Stimulated activated CD8-positive, alpha-beta memory T cell treated with anti-CD3 and anti-CD28 coated beads, Interleukin-2, amount 100 ng/mL, for 1 hour (primary cell): Measurements from ENCODE around the gene RHEB.

Experiments
- DNase-seq, 2 donors: peaks; one replicate each; pipeline ENCODE4 v3.0.0-alpha.2; 2020; ENCODE audit warnings: low read depth in 2 of 2

The RHEB gene

DNA sequence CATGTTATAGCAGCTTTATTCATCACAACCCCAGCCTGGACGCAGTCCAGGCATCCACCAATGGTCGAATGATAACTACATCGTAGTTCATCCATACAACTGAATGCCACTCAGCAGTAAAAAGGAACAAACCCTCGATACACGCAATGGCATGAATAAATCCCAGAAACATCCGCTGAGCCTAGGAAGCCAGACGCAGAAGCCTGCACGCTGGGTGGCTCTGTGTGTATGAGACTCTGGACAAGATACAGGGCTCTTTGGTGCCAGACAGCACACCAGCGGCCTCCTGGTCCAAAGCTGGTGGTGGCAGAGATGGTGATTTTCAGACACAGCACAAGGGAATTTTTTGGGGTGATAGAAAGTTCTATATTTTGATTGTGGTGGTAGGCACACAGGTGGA, 69.7 kb downstream of the RHEB start:
- no peak for DNase-seq

DNA sequence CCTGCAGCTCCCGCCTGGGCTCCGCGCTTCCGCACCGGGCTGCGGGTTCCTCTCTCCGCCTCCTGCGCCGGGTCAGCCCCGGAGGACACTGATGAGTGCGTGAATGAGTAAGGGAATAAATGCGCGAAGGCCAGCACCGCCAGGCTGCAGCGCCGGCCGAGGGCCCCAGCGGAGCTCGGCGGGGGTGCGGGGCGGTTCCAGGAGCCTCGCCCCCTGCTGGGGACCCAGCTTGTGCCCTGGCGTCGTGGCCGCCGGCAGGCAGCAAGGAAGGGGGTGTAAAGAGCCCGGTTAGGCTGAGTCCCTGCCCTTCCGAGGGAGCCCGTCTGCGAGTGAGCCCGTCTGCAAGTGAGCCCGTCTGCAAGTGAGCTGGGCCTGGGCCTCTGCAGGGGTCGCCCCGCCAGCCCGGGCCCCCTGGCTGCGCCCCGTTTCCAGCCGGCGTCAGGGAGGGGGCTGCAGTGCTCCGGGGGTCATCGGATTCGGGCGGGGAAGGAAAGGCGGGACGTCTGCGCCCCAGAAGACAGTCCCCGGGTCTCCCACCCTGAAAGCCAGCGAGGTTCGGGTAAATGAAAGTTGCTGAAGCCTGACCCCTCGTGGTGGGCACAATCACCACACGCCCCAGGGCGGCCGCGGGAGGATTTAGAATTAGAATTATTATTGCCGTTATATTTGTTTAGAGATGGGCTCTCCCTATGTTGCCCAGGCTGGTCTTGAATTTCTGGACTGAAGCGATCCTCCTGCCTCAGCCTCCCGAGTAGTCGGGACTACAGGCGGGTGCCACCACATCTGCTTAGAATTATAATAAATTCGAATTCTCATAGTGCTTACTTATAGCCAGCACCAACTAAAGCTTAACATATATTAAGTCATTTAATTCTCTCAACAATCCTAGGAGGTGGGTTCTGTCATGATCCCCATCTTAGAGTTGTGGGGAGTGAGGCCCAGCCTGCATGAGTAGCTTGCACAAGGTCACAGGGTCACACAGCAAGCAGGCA, 71.1 kb downstream of the RHEB start:
- peak; percentile 62 to 69 for DNase-seq

DNA sequence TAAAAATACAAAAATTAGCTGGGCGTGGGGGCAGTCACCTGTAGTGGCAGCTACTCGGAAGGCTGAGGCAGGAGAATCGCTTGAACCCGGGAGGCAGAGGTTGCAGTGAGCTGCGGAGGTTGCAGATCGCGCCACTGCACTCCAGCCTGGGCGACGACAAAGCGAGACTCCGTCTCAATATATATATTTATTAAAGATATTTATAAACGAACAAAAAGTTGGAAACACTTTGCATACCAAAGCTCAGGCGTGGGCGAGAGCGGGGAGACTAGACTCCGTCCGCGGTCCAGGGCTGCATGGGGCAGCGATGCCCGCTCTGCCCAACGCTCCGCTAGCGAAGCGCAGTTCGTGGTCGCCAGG, 71.8 kb downstream of the RHEB start:
- DNase-seq: no peak

DNA sequence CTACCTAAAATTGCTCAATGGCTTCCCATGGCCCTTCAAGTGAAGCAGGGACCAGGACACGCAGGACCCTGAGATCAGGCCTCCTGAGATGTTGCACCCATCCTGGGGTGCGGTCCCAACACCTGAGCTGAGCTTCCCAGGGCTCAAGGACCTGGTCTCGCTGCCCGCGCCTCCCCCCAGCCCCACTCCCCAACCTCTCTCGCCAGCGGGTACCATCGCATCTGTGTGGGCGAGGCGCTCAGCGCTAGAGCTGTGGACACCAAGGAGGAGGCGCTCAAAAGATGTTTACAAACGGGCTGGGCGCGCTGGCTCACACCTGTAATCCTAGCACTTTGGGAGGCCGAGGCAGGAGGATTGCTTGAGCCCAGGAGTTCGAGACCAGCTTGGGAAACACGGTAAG, 72.4 kb downstream of the RHEB start:
- DNase-seq: no peak

DNA sequence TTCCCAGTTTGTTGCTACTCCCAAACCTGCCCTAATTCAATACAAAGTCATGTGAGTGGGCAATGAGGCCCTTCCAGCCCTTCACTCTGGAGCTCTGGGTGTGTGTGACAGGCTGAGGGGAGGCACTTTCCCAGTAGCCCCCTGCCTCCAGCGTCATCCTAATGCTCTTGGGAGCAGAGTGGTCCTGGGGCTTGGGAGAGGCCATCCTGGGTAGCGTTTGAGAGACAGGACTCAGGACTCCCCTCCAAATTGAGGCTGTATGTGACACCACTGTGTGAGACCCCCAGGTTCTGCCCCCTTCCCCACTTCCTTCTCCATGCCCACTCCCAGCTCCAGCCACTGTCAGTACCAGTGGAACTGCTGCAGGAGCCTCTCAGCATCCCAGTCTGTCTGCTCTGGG, 73.3 kb downstream of the RHEB start:
- no peak for DNase-seq

DNA sequence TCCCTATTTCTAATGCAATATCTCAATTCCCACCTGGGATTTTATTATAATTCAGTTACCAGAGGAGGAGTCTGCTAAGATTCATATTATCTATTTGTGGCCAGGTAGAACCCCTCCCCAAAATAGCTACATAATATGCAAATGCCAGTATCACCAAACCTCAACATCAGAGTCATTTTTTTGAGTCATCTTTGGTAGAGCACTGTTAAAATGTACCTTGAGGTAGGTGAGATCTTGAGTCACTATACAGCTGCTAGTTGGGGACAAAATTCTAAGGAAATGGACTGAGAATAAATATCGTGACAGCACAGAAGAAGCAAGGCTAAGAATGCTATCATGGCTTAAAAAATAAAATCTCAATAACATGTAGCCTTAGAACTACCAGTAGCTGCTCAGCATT, 75.1 kb downstream of the RHEB start:
- no peak for DNase-seq

DNA sequence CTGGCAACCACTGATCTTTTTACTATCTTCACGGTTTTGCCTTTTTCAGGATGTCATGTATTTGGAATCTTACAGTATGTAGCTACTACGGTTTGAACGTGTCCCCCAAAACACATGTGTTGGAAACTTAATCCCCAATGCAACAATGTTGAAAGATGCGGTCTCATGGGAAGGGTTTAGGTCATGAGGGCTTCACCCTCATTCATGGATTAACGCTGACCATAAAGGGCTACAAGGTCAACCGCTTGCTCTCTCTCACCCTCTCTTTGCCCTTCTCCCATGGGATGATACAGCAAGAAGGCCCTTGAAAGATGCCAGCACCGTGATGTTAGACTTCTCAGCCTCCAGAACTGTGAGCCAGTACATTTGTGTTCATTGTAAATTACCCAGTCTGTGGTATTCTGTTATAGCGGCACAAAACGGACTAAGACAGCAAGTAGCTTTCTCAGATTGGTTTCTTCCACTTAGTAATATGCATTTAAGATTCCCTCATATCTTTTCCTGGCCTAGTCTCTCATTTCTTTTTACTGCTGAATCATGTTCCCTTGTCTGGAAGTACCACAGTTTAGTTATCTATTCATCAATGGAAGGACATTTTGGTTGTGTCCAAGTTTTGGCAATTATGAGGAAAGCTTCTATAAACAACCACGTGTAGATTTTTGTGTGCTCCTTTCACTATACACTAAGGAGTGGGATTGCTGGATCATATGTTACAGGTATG, 76.8 kb downstream of the RHEB start:
- no peak for DNase-seq

DNA sequence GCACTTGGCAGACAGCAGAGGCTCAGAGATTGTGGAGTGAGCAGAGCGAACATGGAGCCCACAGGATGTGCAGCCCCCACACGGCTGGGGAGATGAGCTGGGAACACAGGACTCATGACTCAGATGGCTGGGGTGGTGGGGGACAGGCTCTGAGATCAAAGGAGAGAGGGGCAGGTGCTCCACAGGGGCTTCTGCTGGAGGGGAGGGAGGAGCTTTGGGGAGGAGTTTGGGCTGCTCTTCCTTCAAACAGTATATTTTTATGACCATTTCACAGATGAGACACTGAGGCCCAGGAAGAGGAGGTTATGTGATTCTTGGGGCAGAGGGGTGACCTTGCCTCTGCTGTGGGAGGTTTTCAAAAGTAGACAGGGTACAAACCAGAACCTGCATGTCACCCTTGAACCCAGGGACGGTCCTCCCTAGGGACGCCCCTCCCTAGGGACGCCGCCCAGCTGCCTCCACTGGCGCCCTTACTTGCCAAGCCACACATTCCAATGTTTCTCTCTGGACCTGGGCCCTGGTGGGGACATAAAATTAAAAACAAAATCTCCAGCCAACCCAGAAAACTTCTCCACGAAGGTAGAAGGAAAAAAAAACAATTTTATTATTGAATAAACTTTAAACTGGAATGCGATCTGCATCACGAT, 78.8 kb downstream of the RHEB start:
- DNase-seq: no peak

DNA sequence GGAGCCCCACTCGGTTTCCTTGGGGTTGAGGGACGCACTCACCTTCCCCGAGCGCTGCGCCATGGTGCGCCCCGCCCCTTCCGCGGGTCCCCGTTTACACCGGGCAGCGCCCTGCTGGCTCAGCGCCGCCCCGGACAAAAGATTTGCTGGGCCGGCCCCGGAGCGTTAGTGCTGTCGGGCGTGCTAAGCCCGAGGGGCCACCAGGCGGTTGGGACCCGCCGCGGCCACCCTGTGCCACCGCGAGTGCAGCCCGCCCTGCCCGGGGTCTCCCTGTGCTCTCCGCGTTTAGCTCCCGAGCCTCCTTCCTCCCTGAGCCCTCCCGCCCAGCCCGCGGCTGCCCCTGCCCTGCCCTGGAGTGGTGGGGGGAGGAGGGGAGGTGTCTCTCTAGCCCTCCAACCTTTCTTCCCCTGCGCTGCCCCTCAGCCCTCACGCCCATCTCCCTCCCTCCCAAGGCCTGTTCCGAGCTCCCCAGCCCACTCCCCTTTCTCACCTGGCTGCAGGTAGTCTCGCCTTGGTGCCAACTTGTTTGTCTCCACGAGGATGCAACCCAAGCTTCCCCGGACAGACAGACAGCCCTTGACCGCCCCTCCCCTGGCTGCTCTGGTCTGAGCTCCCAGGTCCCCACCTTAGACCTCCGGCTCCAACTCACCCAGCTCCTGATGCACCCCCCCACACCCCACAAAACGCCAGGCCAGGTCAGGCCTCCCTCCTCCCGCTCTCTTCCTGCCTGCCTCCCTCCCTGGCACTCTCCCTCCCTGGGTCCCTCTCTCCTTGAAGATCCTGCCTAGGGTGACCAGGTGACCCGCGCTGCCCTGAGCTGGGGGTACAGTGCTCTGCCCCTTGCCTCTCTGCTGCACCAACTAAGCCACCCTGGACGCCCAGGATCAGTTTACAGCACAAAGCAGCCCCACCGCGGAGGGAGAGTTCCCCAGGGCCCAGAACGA, 79.6 kb downstream of the RHEB start, which contains the start of gene CRYGN:
Gene CRYGN (minus strand): TSS at position 287 of the 944 bp plus-strand sequence. CDS start 224 bp downstream, at position 63.
- DNase-seq: no peak

DNA sequence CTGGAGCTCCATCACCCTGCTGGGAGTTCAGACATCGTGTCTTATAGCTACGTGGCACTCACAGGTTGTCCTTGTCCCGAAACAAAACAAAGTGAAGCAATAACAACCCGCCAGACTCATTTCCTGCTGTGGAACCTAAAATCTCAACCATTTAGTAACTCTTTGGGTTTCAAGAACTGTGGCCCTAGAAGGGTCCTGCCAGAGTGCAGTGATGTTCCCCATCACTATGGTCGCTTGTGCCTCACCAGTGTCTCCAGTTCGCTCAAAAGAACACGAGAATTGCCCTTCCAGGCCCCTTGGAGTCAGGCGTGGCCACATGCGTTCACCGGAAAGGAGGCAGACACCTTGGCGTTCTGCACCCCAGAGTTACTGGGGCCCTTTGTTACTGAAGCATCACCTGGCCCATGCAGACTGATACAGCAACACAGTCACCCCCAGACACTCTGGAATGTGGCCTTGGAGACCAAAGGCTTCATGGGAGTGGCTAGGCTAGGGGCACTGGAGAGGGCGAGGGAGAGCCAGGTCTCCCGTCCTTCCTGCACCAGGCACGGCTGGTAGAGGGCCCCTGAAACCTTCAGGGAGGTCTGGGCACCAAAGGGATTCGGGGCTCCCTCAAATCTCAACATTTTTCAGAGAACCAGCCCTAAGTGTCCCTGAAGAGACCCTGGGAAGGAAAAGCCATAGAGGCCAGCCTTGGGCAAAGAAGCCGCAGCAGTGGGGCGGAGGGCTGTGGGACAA, 80.7 kb downstream of the RHEB start:
- DNase-seq: no peak

DNA sequence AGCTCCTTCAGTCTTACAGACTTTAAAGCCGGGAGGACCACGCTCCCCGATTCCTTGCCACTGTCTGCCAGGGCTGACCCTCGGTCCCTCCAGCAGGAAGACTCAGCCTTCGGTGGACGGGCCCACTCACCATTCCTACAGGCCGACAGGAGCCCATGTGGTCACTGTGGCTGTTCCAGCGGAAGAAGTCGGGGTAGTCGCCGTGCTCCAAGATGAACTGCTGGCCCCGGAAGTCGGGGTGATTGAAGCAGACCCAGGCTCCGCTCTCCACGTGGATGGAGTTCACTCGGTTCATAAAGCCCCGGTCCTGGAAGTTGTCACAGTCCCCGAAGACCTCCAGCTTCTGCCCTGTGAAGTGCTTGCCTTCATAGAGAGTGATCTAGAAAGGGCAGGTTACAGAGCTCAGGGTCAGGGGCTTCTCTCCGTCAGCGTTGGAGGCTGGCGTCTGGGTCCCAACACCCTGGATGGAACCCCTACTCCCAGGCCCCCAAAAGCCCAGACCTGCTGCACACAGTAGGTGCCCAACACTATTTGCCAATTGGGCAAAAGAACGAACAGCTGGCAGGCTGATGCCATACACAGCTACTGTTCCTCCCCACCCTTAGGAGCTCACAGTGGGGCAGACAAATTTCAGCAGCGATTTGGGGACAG, 81.7 kb downstream of the RHEB start:
- DNase-seq: no peak

DNA sequence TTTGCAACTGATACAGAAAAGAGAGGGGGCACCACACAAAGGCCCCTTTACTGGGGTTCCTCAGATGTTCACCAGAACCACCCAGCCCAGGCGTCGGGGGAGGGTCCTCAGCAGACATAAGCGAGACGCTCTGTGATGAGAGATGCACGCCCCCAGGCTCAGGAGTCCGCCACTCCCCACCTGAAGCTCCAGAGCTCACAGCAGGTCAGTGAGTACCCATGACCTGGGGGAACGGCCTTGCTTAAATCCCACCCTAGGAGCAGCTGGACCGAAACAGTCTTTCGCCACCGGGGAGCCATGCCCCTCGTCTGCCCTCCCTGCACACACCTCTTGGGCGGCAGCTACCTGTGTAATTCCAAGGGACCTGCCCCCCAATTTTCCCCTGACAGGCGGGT, 82.5 kb downstream of the RHEB start:
- DNase-seq: no peak

DNA sequence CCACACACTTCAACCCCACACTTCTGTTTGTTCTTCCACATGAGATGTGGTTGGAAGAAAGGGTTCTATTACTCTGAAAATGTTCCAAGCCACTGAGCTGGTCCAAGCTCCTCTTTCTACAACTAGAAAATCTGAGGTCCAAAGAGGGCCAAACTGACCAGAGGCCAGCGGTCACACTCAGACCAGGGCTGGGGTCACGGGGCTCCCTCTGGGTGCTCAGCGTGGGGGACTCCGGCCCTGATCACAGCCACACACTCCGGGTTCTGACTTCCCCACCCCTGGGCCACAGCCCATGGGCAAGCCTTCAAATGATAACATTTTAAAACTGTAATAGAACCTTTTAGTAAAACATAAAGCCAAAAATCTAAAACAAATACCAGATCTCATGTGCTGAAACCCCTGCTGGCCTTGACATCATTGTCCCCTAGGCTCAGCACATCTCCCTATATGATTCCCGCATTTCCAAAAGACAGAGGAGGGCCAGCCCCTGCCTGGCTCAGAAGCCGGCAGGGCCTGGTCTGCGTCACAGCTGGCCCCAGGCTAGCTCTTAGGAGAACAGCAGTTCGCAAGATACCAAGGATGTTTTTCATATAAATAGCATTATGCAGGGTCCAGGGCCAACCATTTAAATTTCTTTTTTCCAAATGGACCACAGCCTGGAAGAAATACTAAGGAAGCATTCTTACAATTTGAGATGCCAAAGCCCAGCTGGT, 83.1 kb downstream of the RHEB start:
- DNase-seq: no peak

DNA sequence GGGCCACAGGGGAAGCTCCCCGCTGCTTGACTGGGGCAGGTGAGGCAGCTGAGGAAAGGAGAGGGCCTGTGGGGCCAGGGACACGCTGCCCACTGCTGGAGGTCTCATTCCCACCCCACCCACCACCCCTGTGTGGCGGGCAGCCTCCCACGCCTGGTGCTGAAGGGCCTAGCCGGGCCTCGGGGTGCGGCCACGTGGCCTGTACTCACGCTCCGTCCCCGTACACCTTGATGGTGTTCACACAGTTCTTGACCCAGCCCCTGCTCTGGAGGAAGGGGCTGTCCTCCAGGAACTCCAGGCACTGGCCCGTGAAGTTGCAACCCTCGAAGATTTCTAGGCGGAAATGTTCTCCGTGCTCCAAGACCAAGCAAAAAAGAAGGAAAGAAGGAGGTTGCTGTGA, 83.7 kb downstream of the RHEB start:
- no peak for DNase-seq

DNA sequence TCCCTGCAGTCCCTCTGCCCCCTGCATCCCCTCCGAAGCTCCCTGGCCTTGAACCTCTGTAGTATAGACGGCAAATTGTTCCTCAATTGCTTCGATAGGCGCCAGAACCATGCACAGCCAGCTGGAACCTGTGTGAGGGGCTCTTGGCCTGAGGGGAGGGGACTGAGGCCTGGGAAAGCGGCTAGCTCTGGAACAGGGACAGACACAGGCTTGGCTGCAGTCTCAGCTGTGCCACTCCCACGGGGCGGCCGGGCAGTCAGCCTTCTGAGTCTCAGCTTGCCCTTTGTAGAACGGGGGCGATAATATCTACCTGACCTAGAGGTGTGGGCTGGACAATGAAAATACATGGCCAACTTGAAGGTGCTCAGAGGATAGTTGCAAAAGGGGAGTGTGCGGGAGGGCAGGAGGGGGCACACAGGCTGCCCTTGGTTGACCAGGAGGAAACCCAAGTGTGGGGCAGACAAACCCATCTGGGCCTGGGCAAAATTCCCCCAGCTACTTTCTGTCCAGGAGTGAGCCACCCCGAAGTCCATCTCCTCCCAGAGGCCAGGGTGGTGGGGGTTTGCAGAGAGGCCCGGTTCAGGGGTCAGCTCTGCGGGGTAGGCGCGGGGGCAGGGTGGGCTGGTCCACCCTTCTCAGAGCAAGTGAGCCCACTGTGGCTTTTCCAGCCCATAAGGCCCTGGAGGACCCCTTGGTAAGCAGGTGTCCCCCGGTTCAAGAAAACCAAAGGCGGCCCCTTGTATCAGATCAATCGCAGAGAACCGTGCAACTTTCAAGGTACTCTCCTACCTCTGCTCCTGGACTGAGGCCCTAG, 84.4 kb downstream of the RHEB start:
- no peak for DNase-seq

DNA sequence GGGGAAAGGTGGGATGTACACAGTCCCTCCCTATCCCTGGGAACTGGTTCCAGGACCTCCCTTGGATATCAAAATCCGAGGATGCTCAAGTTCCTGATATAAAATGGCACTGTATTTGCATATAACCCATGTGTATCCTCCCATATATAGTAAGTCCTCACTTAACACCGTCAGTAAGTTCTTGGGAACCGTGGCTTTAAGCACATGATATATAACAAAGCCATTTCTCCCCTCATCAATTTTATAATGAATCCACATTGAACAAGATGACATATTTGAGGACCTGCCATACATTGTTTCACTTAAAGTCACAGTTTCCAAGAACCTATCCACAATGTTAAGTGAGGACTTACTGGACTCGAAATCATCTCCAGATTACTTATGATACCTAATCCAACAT, 85.1 kb downstream of the RHEB start:
- no peak for DNase-seq

DNA sequence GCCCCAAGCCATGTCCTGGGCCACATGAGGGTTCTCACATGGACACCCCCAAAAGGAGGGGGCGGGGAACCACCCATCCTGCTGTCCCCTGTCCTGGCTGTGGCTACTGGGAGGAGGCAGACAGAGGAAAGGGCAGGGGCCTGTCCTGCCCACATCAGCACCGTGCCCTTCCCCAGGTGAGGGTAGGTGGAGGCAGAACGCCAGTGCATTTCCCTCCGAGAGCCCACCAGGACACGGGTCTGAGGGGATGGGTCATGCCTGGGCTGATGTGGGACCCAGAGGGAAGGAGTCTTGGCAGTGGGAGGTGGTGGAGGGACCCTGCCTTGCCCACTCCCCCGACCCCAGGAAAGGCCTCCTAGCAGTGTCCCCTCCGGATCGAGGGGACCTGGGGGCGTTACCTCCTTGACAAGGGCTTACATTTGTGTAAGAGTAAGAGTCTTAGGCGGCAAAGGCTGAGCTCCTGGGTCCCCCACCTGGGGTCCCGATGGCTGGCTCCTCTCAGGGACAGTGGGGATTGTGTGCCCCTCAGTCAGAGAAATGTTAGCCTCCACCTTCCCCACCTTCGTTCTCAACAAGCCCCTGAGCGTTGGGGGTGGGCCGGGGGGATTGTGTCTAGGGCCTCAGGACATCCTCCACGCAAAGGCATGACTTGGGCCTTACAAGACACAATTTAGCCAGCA, 85.8 kb downstream of the RHEB start:
- DNase-seq: no peak
